WI38 (cell line): Measurements from ENCODE around the gene CDK3.
"Not testable (repeated sequence)": the region's sequence is repeated elsewhere in the genome, so short reads cannot be mapped to it uniquely, and the experiment has no call there.

Experiments used
- H3K4me3 ChIP-seq: 2 replicates; pipeline ENCODE4 v1.5.1; 2011; ENCODE audit warnings: low read depth, mild to moderate bottlenecking, control low read depth, low read length
- TF ChIP-seq, protein P1 (sequence below): IDR thresholded peaks from 2 replicates; pipeline ENCODE4 v1.5.1; 2012; ENCODE audit warnings: low read depth, mild to moderate bottlenecking, control low read depth, low read length

Gene CDK3

DNA sequence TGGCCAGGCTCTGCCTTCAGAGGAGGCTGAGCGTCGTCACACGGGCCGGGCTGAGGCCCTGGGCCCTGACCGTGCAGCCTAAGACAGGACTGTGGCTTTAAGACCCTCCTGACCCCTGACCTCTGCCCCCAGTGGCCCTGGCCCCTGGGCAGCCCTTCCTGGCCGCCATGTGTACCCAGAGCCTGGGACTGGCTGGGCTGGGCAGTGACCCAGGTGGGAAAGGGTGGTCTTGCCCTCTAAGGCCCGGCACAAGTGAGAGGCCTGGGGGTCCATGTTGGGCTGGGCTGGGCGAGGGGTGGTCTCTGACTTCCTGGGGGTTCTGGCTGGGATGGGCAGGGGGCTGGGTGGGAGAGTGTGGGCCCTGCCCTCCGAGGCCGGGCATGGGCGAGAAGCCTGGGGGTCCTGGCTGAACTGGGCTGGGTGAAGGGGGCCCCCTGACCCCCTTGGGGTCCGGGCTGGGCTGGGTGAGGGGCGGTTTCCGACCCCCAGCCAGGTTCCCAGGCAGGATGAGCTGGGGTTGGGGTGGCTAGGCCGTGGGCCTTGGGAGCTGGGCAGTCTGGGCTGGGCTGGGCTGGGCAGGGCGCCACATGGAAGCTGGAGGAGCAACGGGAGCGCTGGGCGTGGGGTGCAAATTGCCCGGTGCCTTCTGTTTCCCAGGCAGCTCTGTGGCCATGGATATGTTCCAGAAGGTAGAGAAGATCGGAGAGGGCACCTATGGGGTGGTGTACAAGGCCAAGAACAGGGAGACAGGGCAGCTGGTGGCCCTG lies at the start of gene CDK3:
CDK3 (plus strand) TSS at position 101 of the 767 bp plus-strand sequence; CDS start at position 672, 571 bp downstream.
- TF ChIP-seq, protein P1, sequence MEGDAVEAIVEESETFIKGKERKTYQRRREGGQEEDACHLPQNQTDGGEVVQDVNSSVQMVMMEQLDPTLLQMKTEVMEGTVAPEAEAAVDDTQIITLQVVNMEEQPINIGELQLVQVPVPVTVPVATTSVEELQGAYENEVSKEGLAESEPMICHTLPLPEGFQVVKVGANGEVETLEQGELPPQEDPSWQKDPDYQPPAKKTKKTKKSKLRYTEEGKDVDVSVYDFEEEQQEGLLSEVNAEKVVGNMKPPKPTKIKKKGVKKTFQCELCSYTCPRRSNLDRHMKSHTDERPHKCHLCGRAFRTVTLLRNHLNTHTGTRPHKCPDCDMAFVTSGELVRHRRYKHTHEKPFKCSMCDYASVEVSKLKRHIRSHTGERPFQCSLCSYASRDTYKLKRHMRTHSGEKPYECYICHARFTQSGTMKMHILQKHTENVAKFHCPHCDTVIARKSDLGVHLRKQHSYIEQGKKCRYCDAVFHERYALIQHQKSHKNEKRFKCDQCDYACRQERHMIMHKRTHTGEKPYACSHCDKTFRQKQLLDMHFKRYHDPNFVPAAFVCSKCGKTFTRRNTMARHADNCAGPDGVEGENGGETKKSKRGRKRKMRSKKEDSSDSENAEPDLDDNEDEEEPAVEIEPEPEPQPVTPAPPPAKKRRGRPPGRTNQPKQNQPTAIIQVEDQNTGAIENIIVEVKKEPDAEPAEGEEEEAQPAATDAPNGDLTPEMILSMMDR, result no peak
- no peak within 1 kb of the TSS for H3K4me3 ChIP-seq

DNA sequence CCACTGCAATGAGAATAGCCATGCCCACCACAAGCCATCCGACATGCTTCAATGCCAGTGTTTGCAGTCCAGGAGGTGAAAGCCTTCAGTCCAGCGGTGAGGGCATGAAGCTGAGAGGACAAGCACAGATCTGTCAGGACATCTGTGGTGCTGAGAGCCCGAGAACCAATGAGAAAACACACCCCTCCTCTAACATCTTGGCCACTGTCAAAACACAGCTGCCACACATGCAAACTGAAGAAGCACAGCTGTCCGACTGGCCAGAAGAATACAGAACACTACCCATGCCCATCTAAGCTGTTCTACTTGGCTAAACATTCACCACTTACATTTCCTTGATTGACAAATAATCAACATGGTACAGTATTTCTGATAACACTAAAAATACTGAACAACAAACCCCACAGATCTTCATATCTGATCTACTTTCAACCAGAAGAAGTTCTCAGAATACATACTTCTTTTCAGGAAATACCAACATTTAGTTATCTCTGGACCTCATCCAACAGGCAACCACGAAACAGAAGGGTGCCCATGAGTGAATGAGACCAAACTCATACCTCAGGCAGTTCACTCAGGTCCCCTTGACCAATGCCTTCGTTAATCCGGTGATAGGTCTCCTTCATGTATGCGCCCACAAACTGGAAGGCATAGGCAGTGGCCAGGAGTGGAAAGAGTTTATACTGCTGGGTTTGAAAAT lies 49.6 kb upstream of the CDK3 start:
- no peak overlapping the region for H3K4me3 ChIP-seq
- TF ChIP-seq, protein P1, result no peak

DNA sequence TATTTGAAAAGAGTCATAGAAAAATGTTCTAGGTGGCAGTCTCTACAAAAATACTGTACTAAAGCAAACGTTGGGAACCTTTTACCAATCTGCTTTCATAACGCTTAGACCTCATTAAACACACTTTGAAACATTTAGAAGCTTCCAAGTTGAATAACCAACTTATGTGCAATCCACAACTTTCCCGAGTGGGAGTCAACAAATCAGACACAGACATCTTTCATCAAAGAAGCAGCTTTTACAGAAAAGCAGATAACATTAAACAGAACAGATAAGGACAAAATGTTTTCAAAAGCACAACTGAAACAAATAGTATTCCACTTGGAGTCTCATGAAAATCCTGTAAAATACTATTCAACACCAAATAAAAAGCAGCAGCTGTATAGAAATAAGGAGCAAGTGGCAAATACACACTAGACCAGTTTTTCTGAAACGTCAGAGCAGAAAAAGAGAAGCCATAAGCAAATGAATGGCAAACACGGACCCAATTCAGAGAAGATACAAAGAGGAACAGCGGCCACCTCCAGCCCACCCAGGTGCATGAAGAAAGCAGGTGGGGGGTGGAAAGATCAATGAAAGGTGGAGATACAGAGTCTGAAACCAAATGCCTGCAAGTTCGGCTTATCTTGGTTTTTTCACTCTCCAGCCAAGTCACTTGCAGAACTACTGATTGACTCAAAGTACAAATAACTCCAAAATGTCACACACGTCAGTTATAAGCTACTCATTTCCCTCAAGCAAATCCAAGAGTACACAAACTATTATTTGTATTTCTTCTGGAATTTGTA lies 41.4 kb upstream of the CDK3 start:
- TF ChIP-seq, protein P1, result no peak
- no peak overlapping the region for H3K4me3 ChIP-seq

DNA sequence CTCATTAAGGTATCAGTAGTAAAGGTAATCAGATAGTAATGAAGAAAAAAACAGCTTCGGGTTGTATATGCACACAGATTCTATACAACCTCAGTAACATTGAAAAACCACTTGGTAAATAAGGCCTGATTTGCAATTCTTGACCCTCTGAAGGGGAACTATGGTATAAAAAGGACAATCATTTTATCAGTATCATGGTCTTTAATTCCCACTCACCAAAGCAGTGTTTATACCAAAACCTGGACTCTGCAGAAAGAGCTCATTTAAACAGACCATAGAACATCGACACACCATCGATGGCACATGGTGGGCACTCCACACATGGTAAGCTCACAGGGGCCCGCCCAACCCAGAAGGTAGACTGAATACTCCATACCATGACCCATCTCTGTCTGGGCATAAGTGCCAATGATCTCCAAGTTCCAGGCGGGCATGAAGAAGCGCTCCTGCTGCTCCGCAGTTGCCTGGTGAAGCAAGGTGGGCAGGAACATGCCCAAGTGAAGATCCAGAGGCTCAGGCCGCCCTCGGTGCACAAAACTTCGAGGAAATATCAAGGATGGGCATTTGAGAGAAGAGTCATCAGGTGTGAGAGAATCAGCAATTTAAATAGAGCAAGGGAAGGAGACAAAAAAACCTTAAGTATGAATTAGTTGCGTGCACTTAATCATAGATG lies 40.7 kb upstream of the CDK3 start:
- TF ChIP-seq, protein P1, result no peak

DNA sequence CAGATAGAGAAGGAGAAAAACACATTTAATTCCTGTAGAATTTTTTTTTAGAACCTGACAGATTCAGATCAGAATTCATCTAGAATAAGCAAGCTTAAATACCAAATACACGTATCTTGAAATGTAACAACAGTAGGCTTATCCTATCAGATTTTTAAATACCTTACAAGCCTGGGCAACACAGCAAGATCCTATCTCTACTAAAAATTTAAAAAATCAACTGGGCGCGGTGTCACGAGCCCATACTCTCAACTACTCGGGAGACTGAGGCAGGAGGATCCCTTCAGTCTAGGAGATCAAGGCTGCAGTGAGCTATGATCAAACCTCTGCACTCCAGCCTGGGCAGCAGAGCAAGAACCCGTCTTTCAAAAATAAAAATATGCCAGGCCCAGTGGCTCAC lies 35.2 kb upstream of the CDK3 start:
- TF ChIP-seq, protein P1, result no peak
- no peak overlapping the region for H3K4me3 ChIP-seq

More for the DNA sequence above, 40.7 kb upstream of the CDK3 start:
- no peak overlapping the region for H3K4me3 ChIP-seq

DNA sequence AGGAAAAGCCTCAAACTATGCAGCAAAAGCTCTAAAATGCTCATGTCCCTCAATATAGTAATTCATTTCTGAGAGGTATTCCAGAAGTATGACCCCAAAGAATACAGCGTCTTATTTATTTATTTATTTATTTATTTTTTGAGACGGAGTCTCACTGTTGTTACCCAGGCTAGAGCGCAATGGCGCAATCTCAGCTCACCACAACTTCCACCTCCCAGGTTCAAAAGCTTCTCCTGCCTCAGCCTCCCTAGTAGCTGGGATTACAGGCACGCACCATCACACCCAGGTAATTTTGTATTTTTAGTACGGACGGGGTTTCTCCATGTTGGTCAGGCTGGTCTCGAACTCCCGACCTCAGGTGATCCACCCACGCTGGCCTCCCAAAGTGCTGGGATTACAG lies 31.6 kb upstream of the CDK3 start:
- H3K4me3 ChIP-seq, result not testable (repeated sequence)

DNA sequence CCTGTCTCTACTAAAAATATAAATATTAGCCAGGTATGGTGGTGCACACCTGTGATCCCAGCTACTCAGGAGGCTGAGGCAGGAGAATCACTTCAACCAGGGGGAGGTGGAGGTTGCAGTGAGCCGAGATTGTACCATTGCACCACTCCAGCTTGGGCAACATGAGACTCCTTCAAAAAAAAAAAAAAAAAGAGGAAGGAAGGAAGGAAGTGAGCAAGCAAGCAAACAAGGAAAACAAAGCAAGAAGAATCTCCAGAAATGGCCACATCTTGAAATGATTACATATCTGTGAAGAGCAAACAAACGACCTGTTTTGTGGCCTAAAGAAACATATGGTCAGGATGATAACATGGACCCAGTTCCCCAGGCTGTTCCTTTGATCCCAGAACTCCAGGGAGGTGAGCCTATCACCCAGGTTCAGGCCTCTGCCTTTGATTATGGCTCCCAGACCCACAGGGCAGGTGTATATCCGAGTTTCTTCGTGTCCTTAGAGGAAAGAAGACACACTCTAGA lies 30.6 kb upstream of the CDK3 start:
- no peak overlapping the region for H3K4me3 ChIP-seq
- TF ChIP-seq, protein P1, result no peak
